A549 (cell line): Measurements from ENCODE around the gene GSX1. TPM values are rescaled to one million over a fixed set of nuclear protein-coding genes. Genes with fewer than 3 reads are reported as not detected.

Source experiments
- ATAC-seq, 2 experiments: fragments of 200-7000 bp in 1 of 2; fragments of >200 bp in 1 of 2; cut with Nextera tagmentation in 1 of 2; cut with Tn5 transposase in 1 of 2; 3 replicates each; pipeline versions ENCODE4 v1.8.0 to v1.9.1; 2018 to 2020; ENCODE audit warnings: mild to moderate bottlenecking in 1 of 2, moderate library complexity in 1 of 2
- CTCF ChIA-PET: fragments of 300-600 bp; sonication (Branson Sonifier 250); formaldehyde crosslinking; extraction: SDS; loops from one replicate; lab custom pipeline; 2021; ENCODE audit warnings: antibody characterized with exemption, inconsistent platforms; lab: Yijun Ruan, JAX
- POLR2A ChIA-PET: fragments of 350-600 bp; formaldehyde crosslinking; extraction: SDS; loops from one replicate; lab custom pipeline; 2021; ENCODE audit warnings: antibody characterized with exemption, inconsistent platforms; lab: Yijun Ruan, JAX
- DNase-seq, 2 experiments: peaks; one replicate each; pipeline versions ENCODE4 v3.0.0 to v3.0.0-alpha.2; 2011 to 2016; ENCODE audit warnings: low read depth in 1 of 2, low spot score in 1 of 2
- FAIRE-seq: peaks from 2 replicates; lab custom pipeline; 2011; peaks lifted over from hg19 to GRCh38; lab: Jason Lieb, UNC
- H3K27ac ChIP-seq, 2 experiments: fragments of >200 bp; sonication (Bioruptor Twin); formaldehyde crosslinking; 3 replicates each; pipeline ENCODE4 v1.5.1; 2016 to 2017
- H3K4me1 ChIP-seq: fragments of >200 bp; sonication (Bioruptor Twin); formaldehyde crosslinking; 3 replicates; pipeline ENCODE4 v1.6.1; 2016
- H3K4me2 ChIP-seq: fragments of >200 bp; sonication (Bioruptor Twin); formaldehyde crosslinking; 3 replicates; pipeline ENCODE4 v1.6.1; 2016
- H3K4me3 ChIP-seq: fragments of >200 bp; sonication (Bioruptor Twin); formaldehyde crosslinking; 3 replicates; pipeline ENCODE4 v1.5.1; 2016
- H3K9me3 ChIP-seq: fragments of >200 bp; sonication (Bioruptor Twin); formaldehyde crosslinking; 3 replicates; pipeline ENCODE4 v1.6.1; 2016
- BCL3 ChIP-seq: fragments of >200 bp; sonication (Bioruptor Twin); formaldehyde crosslinking; IDR thresholded peaks from 3 replicates; pipeline ENCODE4 v1.6.1; 2016
- BHLHE40 ChIP-seq: IDR thresholded peaks from 2 replicates; pipeline ENCODE4 v1.6.1; 2012; ENCODE audit warnings: low read depth, low read length, inconsistent platforms
- EHMT2 ChIP-seq: fragments of 200-600 bp; sonication (generic); IDR thresholded peaks from 2 replicates; pipeline ENCODE4 v1.6.1; 2016; ENCODE audit warnings: antibody characterized with exemption, low read depth, mild to moderate bottlenecking, moderate library complexity
- EP300 ChIP-seq, 2 experiments: fragments of >200 bp; sonication (Bioruptor Twin); formaldehyde crosslinking; IDR thresholded peaks; 2 replicates in 1 of 2; 3 replicates in 1 of 2; pipeline ENCODE4 v1.6.1; 2016 to 2017
- FOSB ChIP-seq: fragments of 250-450 bp; sonication (Bioruptor Pico); IDR thresholded peaks from 2 replicates; pipeline ENCODE4 v1.5.0; 2020; ENCODE audit warnings: mild to moderate bottlenecking, moderate library complexity
- FOXS1 ChIP-seq: fragments of 250-450 bp; sonication (Bioruptor Pico); IDR thresholded peaks from 2 replicates; pipeline ENCODE4 v1.5.0; 2020; ENCODE audit warnings: mild to moderate bottlenecking, moderate library complexity
- HDAC2 ChIP-seq: fragments of 200-600 bp; sonication (generic); IDR thresholded peaks from 2 replicates; pipeline ENCODE4 v1.6.1; 2016
- HOXB13 ChIP-seq: fragments of 250-450 bp; sonication (Bioruptor Pico); IDR thresholded peaks from 2 replicates; pipeline ENCODE4 v1.5.0; 2020; ENCODE audit warnings: low read depth, mild to moderate bottlenecking, moderate library complexity
- JUNB ChIP-seq: fragments of >200 bp; sonication (Bioruptor Twin); formaldehyde crosslinking; IDR thresholded peaks from 2 replicates; pipeline ENCODE4 v1.6.1; 2016
- KDM1A ChIP-seq: fragments of 200-600 bp; sonication (generic); IDR thresholded peaks from 2 replicates; pipeline ENCODE4 v1.6.1; 2016; ENCODE audit warnings: low read depth, mild to moderate bottlenecking
- KDM5A ChIP-seq: fragments of 200-600 bp; sonication (generic); IDR thresholded peaks from 2 replicates; pipeline ENCODE4 v1.6.1; 2016; ENCODE audit warnings: antibody characterized with exemption, mild to moderate bottlenecking
- MAFK ChIP-seq: fragments of 450-650 bp; IDR thresholded peaks from 2 replicates; pipeline ENCODE4 v1.6.1; 2014; ENCODE audit not compliant: partially characterized antibody
- MAZ ChIP-seq: fragments of 150-350 bp; IDR thresholded peaks from 2 replicates; pipeline ENCODE4 v1.6.1; 2014; ENCODE audit warnings: antibody characterized with exemption, low read depth, low read length, borderline replicate concordance
- NFE2L2 ChIP-seq: fragments of 150-350 bp; conservative IDR thresholded peaks from 2 replicates; pipeline ENCODE4 v1.6.1; 2014; ENCODE audit warnings: low read length
- PHF8 ChIP-seq: fragments of 200-600 bp; sonication (generic); IDR thresholded peaks from 2 replicates; pipeline ENCODE4 v1.6.1; 2016; ENCODE audit warnings: low read depth, mild to moderate bottlenecking, antibody characterized with exemption, moderate library complexity, borderline replicate concordance
- RAD21 ChIP-seq, 2 experiments: fragments of >200 bp in 1 of 2; sonication (Bioruptor Twin) in 1 of 2; formaldehyde crosslinking in 1 of 2; IDR thresholded peaks in 1 of 2; conservative IDR thresholded peaks in 1 of 2; 2 replicates in 1 of 2; 3 replicates in 1 of 2; pipeline ENCODE4 v1.6.1; 2012 to 2018; ENCODE audit warnings: inconsistent platforms in 1 of 2
- RCOR1 ChIP-seq: fragments of 150-350 bp; IDR thresholded peaks from 2 replicates; pipeline ENCODE4 v1.6.1; 2014; ENCODE audit warnings: antibody characterized with exemption, low read length, low read depth
- RNF2 ChIP-seq: fragments of 200-600 bp; sonication (generic); IDR thresholded peaks from 2 replicates; pipeline ENCODE4 v1.6.1; 2016; ENCODE audit warnings: low read depth, mild to moderate bottlenecking, antibody characterized with exemption, moderate library complexity, borderline replicate concordance
- ZC3H11A ChIP-seq: fragments of 450-650 bp; IDR thresholded peaks from 2 replicates; pipeline ENCODE4 v1.6.1; 2014; ENCODE audit warnings: antibody characterized with exemption, mild to moderate bottlenecking
- WGBS: methylation state at CpG from one replicate; pipeline ENCODE4 v1.1.6; 2017; ENCODE audit errors: missing lambda C conversion rate; 5-methylcytosine and 5-hydroxymethylcytosine counted together
- polyA plus RNA-seq, 4 experiments: library from polyadenylated mRNA; depleted of rRNA in 3 of 4; stranded (reverse); fragments of >200 nt; fragmentation: RNase III in 1 of 4; extraction: RNeasy Plus Mini Kit Qiagen cat#74134 plus additional on column Dnase treatment in 1 of 4; gene quantifications; 2 replicates in 3 of 4; 3 replicates in 1 of 4; pipeline ENCODE4 v1.2.3, GENCODE V29; 2011 to 2017
- TF ChIP-seq, protein P1 (sequence below): IDR thresholded peaks from 2 replicates; pipeline ENCODE4 v1.6.1; 2012; ENCODE audit warnings: low read depth, borderline replicate concordance
- TF ChIP-seq, protein P2 (sequence below): IDR thresholded peaks from 2 replicates; pipeline ENCODE4 v1.6.1; 2012
- TF ChIP-seq, protein P3 (sequence below): fragments of 200-600 bp; sonication (generic); IDR thresholded peaks from 2 replicates; pipeline ENCODE4 v1.6.1; 2016; ENCODE audit warnings: antibody characterized with exemption, mild to moderate bottlenecking, moderate library complexity

Gene GSX1
- polyA plus RNA-seq, 2 of the 4 experiments (the other 2 are of a cell fraction): not detected

DNA sequence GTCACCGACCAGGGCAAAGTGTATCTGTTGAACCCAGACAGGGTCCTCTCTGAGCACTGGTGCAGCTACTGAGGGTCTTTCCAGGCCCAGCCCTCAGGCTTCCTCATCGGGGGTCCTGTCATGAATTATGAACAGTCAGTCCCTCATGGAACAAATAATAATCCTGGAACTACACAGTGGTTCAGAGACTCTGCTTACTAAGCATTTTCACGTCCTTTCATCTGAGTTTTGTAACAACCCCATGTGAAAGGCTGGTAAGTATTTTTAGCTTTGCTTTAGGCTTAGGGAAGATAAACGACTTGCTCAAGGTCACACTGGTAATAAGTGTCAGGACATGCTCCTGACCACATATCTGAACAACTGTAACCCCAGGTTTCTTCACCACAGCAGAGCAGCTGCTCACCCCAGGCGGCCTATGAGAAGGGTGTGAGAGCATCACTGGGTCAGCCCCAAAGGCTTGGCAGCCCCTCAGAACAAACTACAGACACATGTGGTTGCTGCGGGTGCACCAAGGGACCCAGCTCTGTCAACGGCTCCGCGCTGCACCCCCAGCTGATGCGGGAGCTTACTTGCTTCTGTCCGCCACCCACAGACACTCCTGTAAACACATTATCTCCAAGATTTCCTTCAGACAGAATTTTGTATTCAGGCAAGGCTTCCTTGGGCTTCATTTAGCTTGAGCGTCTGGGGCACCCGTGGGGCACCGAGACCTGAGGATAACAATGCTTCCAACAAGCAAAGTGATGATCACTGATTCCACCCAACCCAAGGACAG, 19.4 kb upstream of the GSX1 start:
- Histone ChIP-seq H3K9me3 (no peaks in the 10 kb centered on the region), H3K4me2 (no peak overlapping the region), H3K27ac (no peak overlapping the region), H3K4me3 (no peak overlapping the region), H3K4me1 (no peaks in the 10 kb centered on the region)
- TF ChIP-seq MAZ (no peak), MAFK (peak; percentile 57), FOSB (CRISPR knock-in tag) (no peak), ZC3H11A (no peak), HOXB13 (no peak), RAD21 (conservative IDR thresholded peaks at IDR 0.05 in 1 of 2, IDR thresholded peaks at IDR 0.05 in 1 of 2) (no peak), RCOR1 (no peak), JUNB (no peak)
- ChIA-PET POLR2A (no interaction called here), CTCF (interaction anchor here (0.9 to 3.5 kb wide), 4 partner anchors 21 to 181 kb away, joined by 3 to 15 read pairs (median 4); no protein-coding TSS in a partner anchor)
- 40% methylated on average over 11 of the region's 14 CpGs for WGBS
- ATAC-seq (no peak), FAIRE-seq (no peak), DNase-seq (no peak)

GRCh38 chr13:27774169-27774568, 18.1 kb upstream of the GSX1 start:
- 45% methylated on average over 8 of the region's 8 CpGs for WGBS
- POLR2A ChIA-PET: no interaction called here
- CTCF ChIA-PET: interaction anchor here (0.9 kb wide), 1 partner anchor 180 kb away, joined by 3 read pairs; no protein-coding TSS in a partner anchor

GRCh38 chr13:27774651-27775050, 17.6 kb upstream of the GSX1 start:
- H3K9me3 ChIP-seq: no peaks in the 10 kb centered on the region
- H3K4me2 ChIP-seq: no peak overlapping the region
- H3K4me3 ChIP-seq: no peak overlapping the region
- ChIA-PET POLR2A (no interaction called here), CTCF (interaction anchor here (0.9 kb wide), 1 partner anchor 179 kb away, joined by 3 read pairs; no protein-coding TSS in a partner anchor)
- DNase-seq: no peak
- no peak overlapping the region for H3K27ac ChIP-seq
- no peak for ATAC-seq
- FAIRE-seq: no peak
- TF ChIP-seq BCL3 (no peak), ZC3H11A (no peak), NFE2L2 (no peak), BHLHE40 (no peak), HDAC2 (no peak), PHF8 (no peak), EP300 (IDR thresholded peaks at IDR 0.05) (no peak), KDM5A (no peak), KDM1A (no peak), RNF2 (no peak), EHMT2 (no peak), FOXS1 (no peak)
- TF ChIP-seq, protein P1, sequence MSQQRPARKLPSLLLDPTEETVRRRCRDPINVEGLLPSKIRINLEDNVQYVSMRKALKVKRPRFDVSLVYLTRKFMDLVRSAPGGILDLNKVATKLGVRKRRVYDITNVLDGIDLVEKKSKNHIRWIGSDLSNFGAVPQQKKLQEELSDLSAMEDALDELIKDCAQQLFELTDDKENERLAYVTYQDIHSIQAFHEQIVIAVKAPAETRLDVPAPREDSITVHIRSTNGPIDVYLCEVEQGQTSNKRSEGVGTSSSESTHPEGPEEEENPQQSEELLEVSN: no peak
- TF ChIP-seq, protein P2, sequence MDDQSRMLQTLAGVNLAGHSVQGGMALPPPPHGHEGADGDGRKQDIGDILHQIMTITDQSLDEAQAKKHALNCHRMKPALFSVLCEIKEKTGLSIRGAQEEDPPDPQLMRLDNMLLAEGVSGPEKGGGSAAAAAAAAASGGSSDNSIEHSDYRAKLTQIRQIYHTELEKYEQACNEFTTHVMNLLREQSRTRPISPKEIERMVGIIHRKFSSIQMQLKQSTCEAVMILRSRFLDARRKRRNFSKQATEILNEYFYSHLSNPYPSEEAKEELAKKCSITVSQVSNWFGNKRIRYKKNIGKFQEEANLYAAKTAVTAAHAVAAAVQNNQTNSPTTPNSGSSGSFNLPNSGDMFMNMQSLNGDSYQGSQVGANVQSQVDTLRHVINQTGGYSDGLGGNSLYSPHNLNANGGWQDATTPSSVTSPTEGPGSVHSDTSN: no peak
- TF ChIP-seq, protein P3, sequence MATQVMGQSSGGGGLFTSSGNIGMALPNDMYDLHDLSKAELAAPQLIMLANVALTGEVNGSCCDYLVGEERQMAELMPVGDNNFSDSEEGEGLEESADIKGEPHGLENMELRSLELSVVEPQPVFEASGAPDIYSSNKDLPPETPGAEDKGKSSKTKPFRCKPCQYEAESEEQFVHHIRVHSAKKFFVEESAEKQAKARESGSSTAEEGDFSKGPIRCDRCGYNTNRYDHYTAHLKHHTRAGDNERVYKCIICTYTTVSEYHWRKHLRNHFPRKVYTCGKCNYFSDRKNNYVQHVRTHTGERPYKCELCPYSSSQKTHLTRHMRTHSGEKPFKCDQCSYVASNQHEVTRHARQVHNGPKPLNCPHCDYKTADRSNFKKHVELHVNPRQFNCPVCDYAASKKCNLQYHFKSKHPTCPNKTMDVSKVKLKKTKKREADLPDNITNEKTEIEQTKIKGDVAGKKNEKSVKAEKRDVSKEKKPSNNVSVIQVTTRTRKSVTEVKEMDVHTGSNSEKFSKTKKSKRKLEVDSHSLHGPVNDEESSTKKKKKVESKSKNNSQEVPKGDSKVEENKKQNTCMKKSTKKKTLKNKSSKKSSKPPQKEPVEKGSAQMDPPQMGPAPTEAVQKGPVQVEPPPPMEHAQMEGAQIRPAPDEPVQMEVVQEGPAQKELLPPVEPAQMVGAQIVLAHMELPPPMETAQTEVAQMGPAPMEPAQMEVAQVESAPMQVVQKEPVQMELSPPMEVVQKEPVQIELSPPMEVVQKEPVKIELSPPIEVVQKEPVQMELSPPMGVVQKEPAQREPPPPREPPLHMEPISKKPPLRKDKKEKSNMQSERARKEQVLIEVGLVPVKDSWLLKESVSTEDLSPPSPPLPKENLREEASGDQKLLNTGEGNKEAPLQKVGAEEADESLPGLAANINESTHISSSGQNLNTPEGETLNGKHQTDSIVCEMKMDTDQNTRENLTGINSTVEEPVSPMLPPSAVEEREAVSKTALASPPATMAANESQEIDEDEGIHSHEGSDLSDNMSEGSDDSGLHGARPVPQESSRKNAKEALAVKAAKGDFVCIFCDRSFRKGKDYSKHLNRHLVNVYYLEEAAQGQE: no peak
- no peaks in the 10 kb centered on the region for H3K4me1 ChIP-seq
- WGBS: 47% methylated on average over 2 of the region's 2 CpGs

More at GRCh38 chr13:27774169-27774568, 18.1 kb upstream of the GSX1 start:
- TF ChIP-seq RAD21 (conservative IDR thresholded peaks at IDR 0.05 in 1 of 2, IDR thresholded peaks at IDR 0.05 in 1 of 2): no peak
- FAIRE-seq (no peak), ATAC-seq (no peak), DNase-seq (no peak)
- H3K9me3 ChIP-seq: no peaks in the 10 kb centered on the region
- H3K27ac ChIP-seq: no peak overlapping the region
- no peak overlapping the region for H3K4me2 ChIP-seq
- no peaks in the 10 kb centered on the region for H3K4me1 ChIP-seq
- H3K4me3 ChIP-seq: no peak overlapping the region
